ENCODE results near the gene MECP2.

The MECP2 gene

DNA sequence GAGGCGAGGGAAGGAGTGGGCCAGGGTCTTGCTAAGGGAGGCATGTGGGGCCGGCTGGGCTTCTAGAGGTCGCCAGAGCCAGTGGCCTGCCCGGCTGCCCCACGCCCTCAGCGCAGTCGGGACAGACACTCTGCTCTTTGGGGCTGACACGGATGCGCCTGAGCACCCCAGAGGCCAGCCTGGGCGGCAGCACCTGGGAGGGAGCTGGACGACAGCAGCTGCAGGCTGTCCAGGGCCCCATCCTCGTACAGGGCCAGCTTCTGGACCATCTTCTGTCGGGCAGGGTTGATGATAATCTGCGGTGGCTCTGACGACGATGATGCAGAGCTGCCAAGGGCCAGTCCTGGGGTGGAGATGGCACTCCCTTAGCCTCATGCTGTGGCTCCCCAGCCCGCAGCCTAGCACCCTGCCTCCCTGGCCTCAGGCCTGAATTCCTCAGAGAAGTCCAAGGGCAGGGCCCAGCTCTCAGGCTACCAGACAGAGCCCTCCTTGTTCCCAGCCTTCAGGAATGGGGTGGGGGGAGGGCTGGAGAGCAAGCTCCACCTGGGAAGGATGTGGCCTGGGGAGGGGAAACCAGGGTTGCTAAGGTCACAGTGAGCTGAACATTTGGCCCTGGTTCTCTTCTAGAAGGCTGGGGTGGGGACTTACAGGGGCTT is 85.1 kb downstream of the MECP2 start:
- DNase-seq (ENCODE audit: extremely low read depth, low read depth), result no peak
- no peak overlapping the region for H3K4me3 ChIP-seq (replicated peaks; ENCODE audit: low read depth, low read length)
- TF ChIP-seq CTCF (IDR thresholded peaks at IDR 0.05; ENCODE audit: low read depth, low read length, missing control alignments), result no peak

DNA sequence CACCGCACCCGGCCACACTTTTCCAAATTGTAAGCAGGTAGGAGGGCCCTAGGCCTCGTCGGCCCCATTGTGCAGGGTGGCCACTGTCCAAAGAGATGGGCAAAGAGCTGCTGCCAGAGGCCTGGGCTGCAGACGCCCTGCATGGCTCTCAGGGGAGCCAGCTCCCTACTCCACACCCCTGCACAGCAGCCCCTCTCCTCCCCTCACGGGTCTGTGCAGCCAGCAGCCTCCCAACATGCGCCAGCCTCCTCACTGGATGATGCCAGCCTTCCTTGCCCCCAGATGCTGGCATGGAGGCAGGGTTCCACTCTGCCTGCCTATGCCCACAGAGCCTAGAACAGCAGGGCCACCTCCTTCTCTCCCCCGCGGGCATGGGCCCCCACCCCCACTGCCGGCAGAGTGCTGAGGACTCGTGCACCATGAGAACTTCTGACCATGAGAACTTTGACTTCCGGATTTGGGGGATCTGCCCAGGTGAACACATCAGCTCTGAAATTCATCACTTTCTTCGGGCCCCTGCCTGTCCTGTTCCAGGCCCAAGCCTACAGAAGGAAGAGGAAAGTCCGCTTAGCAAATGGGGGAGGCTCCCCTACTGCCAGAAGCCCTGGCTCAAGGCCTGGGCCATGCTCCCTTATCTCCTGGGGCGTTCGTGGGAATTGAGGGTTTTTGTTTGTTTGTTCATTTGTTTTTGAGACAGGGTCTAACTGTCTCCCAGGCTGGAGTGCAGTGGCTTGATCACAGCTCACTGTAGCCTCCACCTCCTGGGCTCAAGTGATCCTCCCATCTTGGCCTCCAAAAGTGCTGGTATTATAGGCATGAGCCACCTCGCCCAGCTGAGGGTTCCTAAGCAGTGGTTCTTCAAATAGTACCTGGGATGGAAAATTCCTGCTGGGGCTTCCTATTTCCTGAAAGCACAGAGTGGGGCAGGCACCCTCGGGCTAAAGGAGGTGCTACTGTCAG is 85.9 kb downstream of the MECP2 start:
- no peak overlapping the region for H3K4me3 ChIP-seq (replicated peaks; ENCODE audit: low read depth, low read length)
- DNase-seq (ENCODE audit: extremely low read depth, low read depth), result no peak
- no peak for TF ChIP-seq CTCF (IDR thresholded peaks at IDR 0.05; ENCODE audit: low read depth, low read length, missing control alignments)

GRCh38 chrX:154010330-154011087 is 87.0 kb downstream of the MECP2 start:
- DNase-seq (ENCODE audit: extremely low read depth, low read depth), result no peak

GRCh38 chrX:154008521-154008920 is 89.0 kb downstream of the MECP2 start:
- H3K4me3 ChIP-seq (replicated peaks; ENCODE audit: low read depth, low read length), result no peak overlapping the region
- TF ChIP-seq CTCF (IDR thresholded peaks at IDR 0.05; ENCODE audit: low read depth, low read length, missing control alignments), result no peak
- no peak for DNase-seq (ENCODE audit: extremely low read depth, low read depth)

More at GRCh38 chrX:154010330-154011087, 87.0 kb downstream of the MECP2 start:
- no peak for TF ChIP-seq CTCF (IDR thresholded peaks at IDR 0.05; ENCODE audit: low read depth, low read length, missing control alignments)
- no peak overlapping the region for H3K4me3 ChIP-seq (replicated peaks; ENCODE audit: low read depth, low read length)

GRCh38 chrX:154006947-154007346 is 90.6 kb downstream of the MECP2 start:
- no peak overlapping the region for H3K4me3 ChIP-seq (replicated peaks; ENCODE audit: low read depth, low read length)
- DNase-seq (ENCODE audit: extremely low read depth, low read depth), result no peak
- no peak for TF ChIP-seq CTCF (IDR thresholded peaks at IDR 0.05; ENCODE audit: low read depth, low read length, missing control alignments)

GRCh38 chrX:154004315-154004714 is 93.2 kb downstream of the MECP2 start:
- H3K4me3 ChIP-seq (replicated peaks; ENCODE audit: low read depth, low read length), result no peak overlapping the region
- TF ChIP-seq CTCF (IDR thresholded peaks at IDR 0.05; ENCODE audit: low read depth, low read length, missing control alignments), result no peak
- DNase-seq (ENCODE audit: extremely low read depth, low read depth), result no peak
